Measurements from ENCODE around the gene KERA.
"Not testable (repeated sequence)": the region's sequence is repeated elsewhere in the genome, so short reads cannot be mapped to it uniquely, and the experiment has no call there.

The KERA gene

GRCh38 chr12:91091916-91092715 lies 34.3 kb upstream of the KERA start:
- Mint-ChIP-seq H3K9me3 (peaks cover 35% of the 10 kb centered on the region), H3K4me3 (no peak overlapping the region), H3K27ac (no peak overlapping the region), H3K27me3 (ENCODE audit: low read depth) (no peaks in the 10 kb centered on the region), H3K36me3 (ENCODE audit: low read depth) (no peaks in the 10 kb centered on the region), H3K4me1 (ENCODE audit: low read depth) (peaks cover 1% of the 10 kb centered on the region)
- no peak for DNase-seq (ENCODE audit: low spot score)

DNA sequence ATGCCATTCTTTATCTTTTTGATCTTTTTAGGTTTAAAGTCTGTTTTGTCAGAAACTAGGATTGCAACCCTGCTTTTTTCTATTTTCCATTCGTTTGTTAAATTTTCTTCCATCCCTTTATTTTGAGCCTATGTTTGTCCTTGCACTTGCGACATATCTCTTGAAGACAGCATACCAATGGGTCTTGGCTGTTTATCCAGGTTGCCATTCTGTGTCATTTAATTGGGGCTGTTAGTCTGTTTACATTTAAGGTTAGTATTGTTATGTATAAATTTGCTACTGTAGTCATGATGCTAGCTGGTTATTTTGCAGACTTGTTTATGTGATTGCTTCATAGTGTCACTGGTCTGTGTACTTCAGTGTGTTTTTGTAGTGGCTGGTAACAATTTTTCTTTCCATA lies 32.1 kb upstream of the KERA start:
- not testable (repeated sequence) for H3K27ac Mint-ChIP-seq; H3K27me3 Mint-ChIP-seq (ENCODE audit: low read depth); H3K4me3 Mint-ChIP-seq; H3K36me3 Mint-ChIP-seq (ENCODE audit: low read depth); DNase-seq (ENCODE audit: low spot score); H3K4me1 Mint-ChIP-seq (ENCODE audit: low read depth)
- H3K9me3 Mint-ChIP-seq, result peaks cover 35% of the 10 kb centered on the region

DNA sequence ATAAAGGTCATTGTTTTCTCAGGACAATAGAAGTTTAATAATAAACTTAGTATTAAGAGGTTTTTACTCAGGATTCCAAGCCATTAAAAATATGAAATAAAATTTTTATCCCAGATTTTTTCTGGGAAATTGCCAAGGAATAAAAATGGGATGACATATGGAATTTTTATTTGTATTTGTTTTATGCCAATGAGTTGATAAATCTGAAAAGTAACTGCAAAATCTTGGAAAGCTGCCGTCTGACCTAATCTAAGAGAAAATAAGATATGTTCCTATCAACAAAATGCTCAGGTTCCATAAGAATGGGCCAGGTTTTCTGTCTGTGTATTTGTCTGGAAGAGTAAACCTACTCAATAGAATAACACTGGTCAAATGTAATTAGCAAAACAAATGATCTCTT lies 22.2 kb upstream of the KERA start:
- Mint-ChIP-seq H3K9me3 (no peaks in the 10 kb centered on the region), H3K27ac (no peak overlapping the region), H3K4me1 (ENCODE audit: low read depth) (no peaks in the 10 kb centered on the region), H3K4me3 (no peak overlapping the region), H3K27me3 (ENCODE audit: low read depth) (peaks cover 2% of the 10 kb centered on the region), H3K36me3 (ENCODE audit: low read depth) (no peaks in the 10 kb centered on the region)
- no peak for DNase-seq (ENCODE audit: low spot score)

GRCh38 chr12:91078501-91078900 lies 20.7 kb upstream of the KERA start:
- peaks cover 2% of the 10 kb centered on the region for H3K27me3 Mint-ChIP-seq (ENCODE audit: low read depth)
- DNase-seq (ENCODE audit: low spot score), result no peak
- no peaks in the 10 kb centered on the region for H3K36me3 Mint-ChIP-seq (ENCODE audit: low read depth)
- no peaks in the 10 kb centered on the region for H3K4me1 Mint-ChIP-seq (ENCODE audit: low read depth)
- no peak overlapping the region for H3K27ac Mint-ChIP-seq
- no peaks in the 10 kb centered on the region for H3K9me3 Mint-ChIP-seq
- no peak overlapping the region for H3K4me3 Mint-ChIP-seq

DNA sequence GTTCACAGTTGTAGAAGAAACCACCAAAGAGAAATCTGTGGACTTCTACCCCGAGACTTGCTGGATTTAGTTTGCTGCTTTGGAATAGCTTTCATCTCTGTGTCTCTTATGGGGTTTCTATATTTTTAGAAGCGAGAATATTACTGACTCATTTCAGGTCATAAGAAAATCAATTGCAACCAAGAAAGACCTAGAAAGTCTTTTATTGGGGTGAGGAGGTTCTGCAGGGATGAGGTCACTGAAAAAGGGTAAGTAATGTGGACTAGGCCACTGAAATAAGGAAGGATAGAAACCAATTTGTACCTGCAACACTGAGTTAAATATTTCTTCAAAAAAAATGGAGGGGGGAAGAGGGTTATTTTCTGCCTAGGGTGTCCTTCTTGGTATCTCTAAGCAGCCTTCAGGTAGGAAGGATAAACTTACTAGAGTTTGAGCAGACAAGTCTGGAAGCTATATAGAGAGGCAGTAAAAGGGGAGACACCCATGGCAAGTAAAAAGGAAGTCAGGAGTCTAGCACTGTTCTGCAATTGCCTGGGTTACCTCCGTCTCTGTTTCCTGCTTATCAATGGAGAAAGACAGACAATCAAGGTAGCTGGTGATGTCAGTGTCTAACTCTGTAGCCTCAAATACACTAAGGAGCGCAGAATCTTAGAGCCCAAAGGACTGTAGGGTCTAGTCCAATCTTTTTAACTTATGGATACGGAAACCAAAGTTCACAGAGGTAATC lies 19.6 kb upstream of the KERA start:
- H3K27me3 Mint-ChIP-seq (ENCODE audit: low read depth), result peaks cover 2% of the 10 kb centered on the region
- H3K36me3 Mint-ChIP-seq (ENCODE audit: low read depth), result no peaks in the 10 kb centered on the region
- H3K9me3 Mint-ChIP-seq, result no peaks in the 10 kb centered on the region
- DNase-seq (ENCODE audit: low spot score), result no peak
- no peaks in the 10 kb centered on the region for H3K4me1 Mint-ChIP-seq (ENCODE audit: low read depth)
- no peak overlapping the region for H3K4me3 Mint-ChIP-seq
- H3K27ac Mint-ChIP-seq, result no peak overlapping the region

- DNase-seq (ENCODE audit: low spot score), result no peak
- Mint-ChIP-seq H3K27ac (no peak overlapping the region), H3K4me3 (no peak overlapping the region), H3K27me3 (ENCODE audit: low read depth) (peaks cover 2% of the 10 kb centered on the region), H3K4me1 (ENCODE audit: low read depth) (no peaks in the 10 kb centered on the region), H3K9me3 (no peaks in the 10 kb centered on the region), H3K36me3 (ENCODE audit: low read depth) (no peaks in the 10 kb centered on the region)
These were observed 17.0 kb upstream of the KERA start for GRCh38 chr12:91074851-91075250.

DNA sequence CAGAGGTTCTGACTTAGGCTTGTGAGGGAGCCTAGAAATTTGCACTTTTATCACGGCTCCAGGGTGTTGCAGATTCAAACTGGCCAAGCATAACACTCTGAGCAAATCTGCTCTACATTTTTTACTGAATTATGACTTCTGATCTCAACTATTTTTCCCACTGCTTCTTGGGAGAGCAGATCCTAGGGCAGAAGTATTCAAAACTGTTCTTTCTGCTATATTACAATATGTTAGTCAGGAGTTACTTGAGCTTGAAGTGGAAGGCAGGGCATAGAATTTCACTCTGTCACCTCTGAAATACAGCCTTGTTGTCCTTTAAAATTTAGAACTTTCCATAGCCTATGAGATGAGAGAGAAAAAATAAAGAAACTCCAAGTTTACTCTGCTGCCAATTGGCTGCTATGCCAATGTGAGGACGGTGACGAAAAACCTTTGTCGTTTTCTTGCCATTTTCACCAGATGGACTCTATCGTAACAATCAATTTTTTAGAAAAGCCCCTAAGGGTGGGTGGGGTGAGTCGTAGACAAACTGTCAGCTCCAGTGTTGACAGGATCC lies 16.4 kb upstream of the KERA start:
- no peak for DNase-seq (ENCODE audit: low spot score)
- no peaks in the 10 kb centered on the region for H3K36me3 Mint-ChIP-seq (ENCODE audit: low read depth)
- peaks cover 2% of the 10 kb centered on the region for H3K27me3 Mint-ChIP-seq (ENCODE audit: low read depth)
- no peaks in the 10 kb centered on the region for H3K9me3 Mint-ChIP-seq
- no peak overlapping the region for H3K4me3 Mint-ChIP-seq
- no peaks in the 10 kb centered on the region for H3K4me1 Mint-ChIP-seq (ENCODE audit: low read depth)
- H3K27ac Mint-ChIP-seq, result no peak overlapping the region

GRCh38 chr12:91073426-91073825 lies 15.6 kb upstream of the KERA start:
- no peaks in the 10 kb centered on the region for H3K9me3 Mint-ChIP-seq
- no peak for DNase-seq (ENCODE audit: low spot score)
- H3K27me3 Mint-ChIP-seq (ENCODE audit: low read depth), result peaks cover 2% of the 10 kb centered on the region
- no peak overlapping the region for H3K27ac Mint-ChIP-seq
- no peaks in the 10 kb centered on the region for H3K36me3 Mint-ChIP-seq (ENCODE audit: low read depth)
- H3K4me3 Mint-ChIP-seq, result no peak overlapping the region
- no peaks in the 10 kb centered on the region for H3K4me1 Mint-ChIP-seq (ENCODE audit: low read depth)

GRCh38 chr12:91072931-91073330 lies 15.1 kb upstream of the KERA start:
- no peak overlapping the region for H3K27ac Mint-ChIP-seq
- H3K4me3 Mint-ChIP-seq, result no peak overlapping the region
- no peaks in the 10 kb centered on the region for H3K9me3 Mint-ChIP-seq
- no peaks in the 10 kb centered on the region for H3K36me3 Mint-ChIP-seq (ENCODE audit: low read depth)
- no peaks in the 10 kb centered on the region for H3K4me1 Mint-ChIP-seq (ENCODE audit: low read depth)
- peaks cover 2% of the 10 kb centered on the region for H3K27me3 Mint-ChIP-seq (ENCODE audit: low read depth)
- DNase-seq (ENCODE audit: low spot score), result no peak

- DNase-seq (ENCODE audit: low spot score), result no peak
- H3K36me3 Mint-ChIP-seq (ENCODE audit: low read depth), result no peaks in the 10 kb centered on the region
- no peaks in the 10 kb centered on the region for H3K9me3 Mint-ChIP-seq
- H3K4me1 Mint-ChIP-seq (ENCODE audit: low read depth), result no peaks in the 10 kb centered on the region
- no peak overlapping the region for H3K27ac Mint-ChIP-seq
- no peaks in the 10 kb centered on the region for H3K27me3 Mint-ChIP-seq (ENCODE audit: low read depth)
- H3K4me3 Mint-ChIP-seq, result no peak overlapping the region
These were observed 13.1 kb upstream of the KERA start for GRCh38 chr12:91070936-91071335.

DNA sequence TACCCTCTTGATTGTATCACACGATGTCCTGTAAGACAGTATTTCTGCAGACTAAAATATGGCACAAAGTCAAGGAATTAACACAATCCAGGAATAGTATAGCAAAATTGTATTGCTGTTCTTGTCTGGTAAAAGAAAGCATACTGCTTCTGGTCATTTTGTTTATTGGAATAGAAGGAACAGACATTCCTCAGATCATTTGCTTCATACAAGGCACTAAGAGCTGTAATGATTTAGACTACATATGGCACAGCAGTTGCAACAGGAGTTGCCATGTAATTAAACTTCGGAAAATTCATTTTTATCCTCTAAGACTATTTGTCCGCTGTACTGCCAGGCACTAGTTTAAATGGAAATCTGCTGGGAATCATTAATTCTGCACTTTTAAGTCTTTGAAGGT lies 7.6 kb upstream of the KERA start:
- Mint-ChIP-seq H3K36me3 (ENCODE audit: low read depth) (no peaks in the 10 kb centered on the region), H3K4me3 (no peak overlapping the region), H3K9me3 (no peaks in the 10 kb centered on the region), H3K27me3 (ENCODE audit: low read depth) (no peaks in the 10 kb centered on the region), H3K27ac (no peak overlapping the region), H3K4me1 (ENCODE audit: low read depth) (no peaks in the 10 kb centered on the region)
- DNase-seq (ENCODE audit: low spot score), result no peak

- no peak overlapping the region for H3K4me3 Mint-ChIP-seq
- H3K36me3 Mint-ChIP-seq (ENCODE audit: low read depth), result no peaks in the 10 kb centered on the region
- H3K9me3 Mint-ChIP-seq, result no peaks in the 10 kb centered on the region
- no peak overlapping the region for H3K27ac Mint-ChIP-seq
- no peak for DNase-seq (ENCODE audit: low spot score)
- no peaks in the 10 kb centered on the region for H3K27me3 Mint-ChIP-seq (ENCODE audit: low read depth)
- no peaks in the 10 kb centered on the region for H3K4me1 Mint-ChIP-seq (ENCODE audit: low read depth)
These were observed 6.8 kb upstream of the KERA start for GRCh38 chr12:91064640-91065039.

DNA sequence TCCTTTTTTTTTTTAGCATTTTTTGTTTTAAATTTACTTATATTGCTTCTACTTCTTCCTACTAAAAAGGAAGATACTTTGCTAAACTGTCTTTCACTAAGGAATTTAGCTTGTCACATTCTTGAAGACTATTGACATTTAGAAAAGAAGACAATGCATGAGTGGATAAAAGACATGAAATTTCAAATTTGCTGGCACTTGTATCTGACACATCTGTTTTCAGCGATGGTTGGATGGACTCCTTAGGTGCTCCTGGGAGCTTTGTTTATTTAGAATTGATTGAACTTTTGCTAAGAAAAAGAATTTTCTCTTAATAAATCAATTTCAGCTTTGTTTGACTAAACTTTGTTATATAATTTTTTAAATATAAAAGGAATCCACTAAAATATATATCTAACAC lies 3.3 kb upstream of the KERA start:
- Mint-ChIP-seq H3K36me3 (ENCODE audit: low read depth) (no peaks in the 10 kb centered on the region), H3K4me1 (ENCODE audit: low read depth) (no peaks in the 10 kb centered on the region), H3K4me3 (no peak overlapping the region), H3K27me3 (ENCODE audit: low read depth) (no peaks in the 10 kb centered on the region), H3K27ac (no peak overlapping the region), H3K9me3 (no peaks in the 10 kb centered on the region)
- no peak for DNase-seq (ENCODE audit: low spot score)

DNA sequence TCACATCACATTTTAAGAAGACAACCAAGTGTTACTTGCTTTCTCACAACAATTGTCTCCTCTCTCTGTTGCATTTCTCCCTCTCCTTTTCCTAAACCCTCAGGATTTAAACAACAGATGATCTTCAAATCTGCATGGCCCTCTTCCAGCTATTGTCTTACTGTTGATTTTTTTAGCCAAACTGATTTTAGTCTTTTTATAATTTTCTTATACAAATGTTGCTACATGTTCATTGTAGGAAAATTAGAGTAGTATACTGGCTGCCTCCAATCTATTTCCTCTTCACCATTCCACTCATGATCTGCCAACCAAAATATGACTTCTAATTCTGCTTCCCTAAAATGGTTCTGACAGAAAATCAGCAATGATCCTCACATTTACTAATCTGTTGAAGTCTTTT lies 1.4 kb upstream of the KERA start:
- H3K27me3 Mint-ChIP-seq (ENCODE audit: low read depth), result no peaks in the 10 kb centered on the region
- no peaks in the 10 kb centered on the region for H3K36me3 Mint-ChIP-seq (ENCODE audit: low read depth)
- no peaks in the 10 kb centered on the region for H3K9me3 Mint-ChIP-seq
- no peak for DNase-seq (ENCODE audit: low spot score)
- no peak overlapping the region for H3K4me3 Mint-ChIP-seq
- no peak overlapping the region for H3K27ac Mint-ChIP-seq
- no peaks in the 10 kb centered on the region for H3K4me1 Mint-ChIP-seq (ENCODE audit: low read depth)

Measured in T-helper 2 cell treated with Interferon-gamma antibody and Interleukin-4, amounts not matched to agents 5 μg/mL and 100 μg/mL, for 36 hours (primary cell).